WTC11 (cell line): Measurements from ENCODE around the gene LAMA3. TPM values are rescaled to one million over a fixed set of nuclear protein-coding genes. Genes with fewer than 3 reads are reported as not detected.

ENCODE experiments used
- ATAC-seq: fragments of 200-7000 bp; cut with Tn5 transposase; 2 replicates; pipeline ENCODE4 v1.10.0; 2021; ENCODE audit warnings: mild to moderate bottlenecking, moderate library complexity
- Bru-seq: library from RNA; stranded (reverse); fragments of 400-500 nt; gene quantifications from one replicate; lab custom pipeline; 2021; lab: Mats Ljungman, UMichigan
- CTCF ChIA-PET: fragments of 300-600 bp; sonication (Branson Sonifier 250); formaldehyde crosslinking; loops from one replicate; lab custom pipeline; 2021; ENCODE audit warnings: antibody characterized with exemption; lab: Charles Lee
- POLR2A ChIA-PET: fragments of 350-600 bp; sonication (Branson Sonifier 250); formaldehyde crosslinking; loops from one replicate; lab custom pipeline; 2021; ENCODE audit warnings: antibody characterized with exemption; lab: Charles Lee
- DNase-seq: peaks from one replicate; pipeline ENCODE4 v3.0.0; 2021; ENCODE audit warnings: low spot score
- H3K27ac Mint-ChIP-seq: 2 replicates; pipeline ENCODE4 v1.8.0; 2021; ENCODE audit warnings: mixed read lengths
- H3K27me3 Mint-ChIP-seq: 2 replicates; pipeline ENCODE4 v1.8.0; 2021; ENCODE audit warnings: low read depth, mild to moderate bottlenecking, moderate library complexity, mixed read lengths
- H3K36me3 Mint-ChIP-seq: 2 replicates; pipeline ENCODE4 v1.8.0; 2021; ENCODE audit warnings: mixed read lengths
- H3K4me1 Mint-ChIP-seq: 2 replicates; pipeline ENCODE4 v1.8.0; 2022; ENCODE audit warnings: mixed read lengths
- H3K4me3 Mint-ChIP-seq: 2 replicates; pipeline ENCODE4 v1.8.0; 2021; ENCODE audit warnings: mild to moderate bottlenecking, moderate library complexity, mixed read lengths
- H3K9me3 Mint-ChIP-seq: 2 replicates; pipeline ENCODE4 v1.8.0; 2021; ENCODE audit warnings: mixed read lengths
- ATF6 ChIP-seq: sonication (generic); formaldehyde crosslinking; IDR thresholded peaks from 2 replicates; pipeline ENCODE4 v1.8.1; 2023; ENCODE audit warnings: mild to moderate bottlenecking, missing genetic modification reagents
- CDX4 ChIP-seq: fragments of 250-450 bp; sonication (Bioruptor Pico); IDR thresholded peaks from 2 replicates; pipeline ENCODE4 v1.9.0; 2021; ENCODE audit warnings: moderate library complexity, mild to moderate bottlenecking, inconsistent platforms, borderline replicate concordance
- CREB1 ChIP-seq: sonication (generic); formaldehyde crosslinking; IDR thresholded peaks from 2 replicates; pipeline ENCODE4 v1.8.0; 2023; ENCODE audit warnings: mild to moderate bottlenecking, missing genetic modification reagents
- CTCF ChIP-seq: fragments of 200-600 bp; IDR thresholded peaks from 2 replicates; pipeline ENCODE4 v1.8.0; 2022; ENCODE audit warnings: antibody characterized with exemption
- ESRRA ChIP-seq: sonication (generic); formaldehyde crosslinking; IDR thresholded peaks from 2 replicates; pipeline ENCODE4 v1.8.1; 2022; ENCODE audit warnings: mild to moderate bottlenecking, missing genetic modification reagents, borderline replicate concordance
- FOXP1 ChIP-seq: sonication (generic); formaldehyde crosslinking; IDR thresholded peaks from 2 replicates; pipeline ENCODE4 v1.8.0; 2022; ENCODE audit warnings: missing genetic modification reagents, mild to moderate bottlenecking, moderate library complexity, borderline replicate concordance
- GABPB1 ChIP-seq: sonication (generic); formaldehyde crosslinking; IDR thresholded peaks from 2 replicates; pipeline ENCODE4 v1.8.1; 2023; ENCODE audit warnings: mild to moderate bottlenecking, missing genetic modification reagents
- HMGA2 ChIP-seq: fragments of 250-450 bp; sonication (Bioruptor Pico); IDR thresholded peaks from 2 replicates; pipeline ENCODE4 v1.4.0; 2021; ENCODE audit warnings: mild to moderate bottlenecking, moderate library complexity
- KAT7 ChIP-seq: sonication (generic); formaldehyde crosslinking; IDR thresholded peaks from 2 replicates; pipeline ENCODE4 v1.8.1; 2023; ENCODE audit warnings: missing genetic modification reagents, mild to moderate bottlenecking, borderline replicate concordance
- NFE2L1 ChIP-seq: sonication (generic); formaldehyde crosslinking; IDR thresholded peaks from 2 replicates; pipeline ENCODE4 v1.8.1; 2023; ENCODE audit warnings: missing genetic modification reagents
- NFYB ChIP-seq: sonication (generic); formaldehyde crosslinking; conservative IDR thresholded peaks from 2 replicates; pipeline ENCODE4 v1.8.0; 2022; ENCODE audit warnings: low read depth, missing genetic modification reagents
- NR1H2 ChIP-seq: sonication (generic); formaldehyde crosslinking; IDR thresholded peaks from 2 replicates; pipeline ENCODE4 v1.9.0; 2021; ENCODE audit warnings: mild to moderate bottlenecking, moderate library complexity, missing genetic modification reagents
- RELA ChIP-seq: sonication (generic); formaldehyde crosslinking; IDR thresholded peaks from 2 replicates; pipeline ENCODE4 v1.8.1; 2022; ENCODE audit warnings: missing genetic modification reagents, mild to moderate bottlenecking, borderline replicate concordance
- SP1 ChIP-seq: sonication (generic); formaldehyde crosslinking; conservative IDR thresholded peaks from 2 replicates; pipeline ENCODE4 v1.8.1; 2022; ENCODE audit warnings: missing genetic modification reagents
- STAT6 ChIP-seq: sonication (generic); formaldehyde crosslinking; conservative IDR thresholded peaks from 2 replicates; pipeline ENCODE4 v1.8.1; 2023; ENCODE audit warnings: mild to moderate bottlenecking, low read depth, missing genetic modification reagents, moderate library complexity
- TCF7 ChIP-seq: sonication (generic); formaldehyde crosslinking; IDR thresholded peaks from 2 replicates; pipeline ENCODE4 v1.8.0; 2022; ENCODE audit warnings: mild to moderate bottlenecking, low read depth, missing genetic modification reagents, moderate library complexity
- USF2 ChIP-seq: sonication (generic); formaldehyde crosslinking; IDR thresholded peaks from 2 replicates; pipeline ENCODE4 v1.8.1; 2023; ENCODE audit warnings: mild to moderate bottlenecking, missing genetic modification reagents, moderate library complexity
- ZSCAN18 ChIP-seq: fragments of 250-450 bp; sonication (Bioruptor Pico); IDR thresholded peaks from 2 replicates; pipeline ENCODE4 v2.1.2; 2022; ENCODE audit warnings: mild to moderate bottlenecking, moderate library complexity
- long read RNA-seq, 3 experiments: library from RNA in 1 of 3; library from capped mRNA in 1 of 3; library from polyadenylated mRNA in 1 of 3; unstranded in 2 of 3; stranded (forward) in 1 of 3; transcript quantifications; one replicate each; pipeline ENCODE4 v2.0.0, GENCODE V29; 2021
- total RNA-seq: library from RNA; stranded (reverse); gene quantifications from 3 replicates; pipeline ENCODE4 v1.2.3, GENCODE V29; 2021

The LAMA3 gene
- 0.50 to 0.89 TPM (median 0.83 TPM) in 3 replicates for total RNA-seq
- Bru-seq, nascent RNA: percentile 16 among the genes with signal in this experiment
- long read RNA-seq, experiment 1, partial matches to known transcripts: 4 of 5 reads
- long read RNA-seq, experiment 1, other reads (novel, unspliced or antisense): 1 of 5 reads
- long read RNA-seq, experiment 2: 0 reads
- long read RNA-seq, experiment 3, partial matches to known transcripts: 6 of 8 reads
- long read RNA-seq, experiment 3, other reads (novel, unspliced or antisense): 2 of 8 reads

GRCh38 chr18:23689031-23689615 lies at the start of gene LAMA3:
TSS of gene LAMA3 (plus strand) at chr18:23689453. CDS start at chr18:23689684, 231 bp downstream.
- ChIA-PET CTCF (interaction anchor here (1.5 kb wide), 1 partner anchor 67 kb away, joined by 3 read pairs; no protein-coding TSS in a partner anchor), POLR2A (no interaction called here)
- H3K4me3 Mint-ChIP-seq: peak within 1 kb of the TSS; percentile 70
- H3K27ac Mint-ChIP-seq: no peak within 1 kb of the TSS
- H3K4me1 Mint-ChIP-seq: peaks cover 8% of the 10 kb centered on the region
- ATAC-seq (peak; percentile 53), DNase-seq (no peak)
- peaks cover 6% of the 10 kb centered on the region; the same call in 1 of the 2 replicates for H3K9me3 Mint-ChIP-seq
- H3K36me3 Mint-ChIP-seq: no peaks in the 10 kb centered on the region
- H3K27me3 Mint-ChIP-seq: peaks cover 61% of the 10 kb centered on the region
- TF ChIP-seq CTCF (no peak), FOXP1 (CRISPR knock-in tag) (no peak; the same call in 1 of the 2 replicates), CREB1 (no peak), ATF6 (CRISPR knock-in tag) (no peak), SP1 (0 out of 2 replicates have a peak, but pooled peaks have one; percentile 10)

GRCh38 chr18:23640052-23640451 lies 49.2 kb upstream of the LAMA3 start:
- DNase-seq: no peak
- Mint-ChIP-seq H3K27ac (no peak overlapping the region), H3K4me3 (no peak overlapping the region), H3K27me3 (peaks cover 3% of the 10 kb centered on the region; the same call in 1 of the 2 replicates), H3K4me1 (peaks cover 12% of the 10 kb centered on the region), H3K9me3 (peaks cover 16% of the 10 kb centered on the region), H3K36me3 (peaks cover 11% of the 10 kb centered on the region)
- ATAC-seq: peak; percentile 78
- no peak for TF ChIP-seq KAT7
- TF ChIP-seq TCF7: no peak
- TF ChIP-seq GABPB1: no peak
- ChIA-PET POLR2A (no interaction called here), CTCF (interaction anchor here (0.9 to 1.7 kb wide), 3 partner anchors 8 to 63 kb away, joined by 3 to 6 read pairs (median 6); no protein-coding TSS in a partner anchor)

- no peak for DNase-seq
- peaks cover 16% of the 10 kb centered on the region for H3K9me3 Mint-ChIP-seq
- H3K27ac Mint-ChIP-seq: no peak overlapping the region
- POLR2A ChIA-PET: no interaction called here
- CTCF ChIA-PET: interaction anchor here (0.8 to 1.7 kb wide), 4 partner anchors 13 to 62 kb away, joined by 3 to 6 read pairs (median 3); no protein-coding TSS in a partner anchor
- no peak for ATAC-seq
- peaks cover 3% of the 10 kb centered on the region; the same call in 1 of the 2 replicates for H3K27me3 Mint-ChIP-seq
- peaks cover 11% of the 10 kb centered on the region for H3K36me3 Mint-ChIP-seq
- no peak overlapping the region for H3K4me3 Mint-ChIP-seq
- peaks cover 6% of the 10 kb centered on the region for H3K4me1 Mint-ChIP-seq
- no peak for TF ChIP-seq ESRRA (CRISPR knock-in tag)
- no peak for TF ChIP-seq HMGA2 (CRISPR knock-in tag)
- TF ChIP-seq KAT7: no peak
- no peak for TF ChIP-seq NR1H2 (CRISPR knock-in tag)
- TF ChIP-seq NFYB: no peak
- no peak for TF ChIP-seq USF2 (CRISPR knock-in tag)
- no peak for TF ChIP-seq NFE2L1
- TF ChIP-seq ZSCAN18: no peak
- TF ChIP-seq CDX4 (CRISPR knock-in tag): no peak
- no peak for TF ChIP-seq RELA (CRISPR knock-in tag)
- TF ChIP-seq STAT6 (CRISPR knock-in tag): no peak
Measured at GRCh38 chr18:23641143-23641720, 48.0 kb upstream of the LAMA3 start.
